ENCODE results near the gene PLCG1.

GRCh38 chr20:41183831-41184230, 46.5 kb downstream of the PLCG1 start:
- no peak for TF ChIP-seq POLR2A (IDR thresholded peaks at IDR 0.05)
- TF ChIP-seq, protein P1, sequence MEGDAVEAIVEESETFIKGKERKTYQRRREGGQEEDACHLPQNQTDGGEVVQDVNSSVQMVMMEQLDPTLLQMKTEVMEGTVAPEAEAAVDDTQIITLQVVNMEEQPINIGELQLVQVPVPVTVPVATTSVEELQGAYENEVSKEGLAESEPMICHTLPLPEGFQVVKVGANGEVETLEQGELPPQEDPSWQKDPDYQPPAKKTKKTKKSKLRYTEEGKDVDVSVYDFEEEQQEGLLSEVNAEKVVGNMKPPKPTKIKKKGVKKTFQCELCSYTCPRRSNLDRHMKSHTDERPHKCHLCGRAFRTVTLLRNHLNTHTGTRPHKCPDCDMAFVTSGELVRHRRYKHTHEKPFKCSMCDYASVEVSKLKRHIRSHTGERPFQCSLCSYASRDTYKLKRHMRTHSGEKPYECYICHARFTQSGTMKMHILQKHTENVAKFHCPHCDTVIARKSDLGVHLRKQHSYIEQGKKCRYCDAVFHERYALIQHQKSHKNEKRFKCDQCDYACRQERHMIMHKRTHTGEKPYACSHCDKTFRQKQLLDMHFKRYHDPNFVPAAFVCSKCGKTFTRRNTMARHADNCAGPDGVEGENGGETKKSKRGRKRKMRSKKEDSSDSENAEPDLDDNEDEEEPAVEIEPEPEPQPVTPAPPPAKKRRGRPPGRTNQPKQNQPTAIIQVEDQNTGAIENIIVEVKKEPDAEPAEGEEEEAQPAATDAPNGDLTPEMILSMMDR (IDR thresholded peaks at IDR 0.05): no peak
- no peak for TF ChIP-seq POLR2AphosphoS5 (IDR thresholded peaks at IDR 0.05)
- TF ChIP-seq EP300 (IDR thresholded peaks at IDR 0.05): no peak

Data from suprapubic skin (tissue), 4 donors.